Neural progenitor cell (in vitro differentiated cells): ENCODE results near the gene BCAN. TPM values are rescaled to one million over a fixed set of nuclear protein-coding genes. Genes with fewer than 3 reads are reported as not detected.

Experiments
- DNase-seq: peaks from one replicate; pipeline ENCODE4 v3.0.0-alpha.2; 2016; ENCODE audit warnings: low spot score
- H2AFZ ChIP-seq: fragments of 200-600 bp; sonication (generic); replicated peaks from 2 replicates; pipeline ENCODE4 v1.6.1; 2016; ENCODE audit warnings: antibody characterized with exemption
- H3F3A ChIP-seq: fragments of 200-600 bp; sonication (generic); 2 replicates; pipeline ENCODE4 v1.6.1; 2016; ENCODE audit warnings: antibody characterized with exemption, low read depth
- H3K27ac ChIP-seq: fragments of 200-600 bp; sonication (generic); 2 replicates; pipeline ENCODE4 v1.5.1; 2016; ENCODE audit warnings: mild to moderate bottlenecking
- H3K27me3 ChIP-seq: fragments of 200-600 bp; sonication (generic); 2 replicates; pipeline ENCODE4 v1.6.1; 2016; ENCODE audit warnings: mild to moderate bottlenecking, moderate library complexity
- H3K36me3 ChIP-seq: fragments of 200-600 bp; sonication (generic); 2 replicates; pipeline ENCODE4 v1.5.1; 2016
- H3K4me1 ChIP-seq: fragments of 200-600 bp; sonication (generic); 2 replicates; pipeline ENCODE4 v1.6.1; 2016; ENCODE audit warnings: mixed run types
- H3K4me2 ChIP-seq: fragments of 200-600 bp; sonication (generic); 2 replicates; pipeline ENCODE4 v1.6.1; 2016
- H3K4me3 ChIP-seq: fragments of 200-600 bp; sonication (generic); 2 replicates; pipeline ENCODE4 v1.5.1; 2016
- H3K79me2 ChIP-seq: fragments of 200-600 bp; sonication (generic); 2 replicates; pipeline ENCODE4 v1.6.1; 2016; ENCODE audit warnings: low read depth
- H3K9ac ChIP-seq: fragments of 200-600 bp; sonication (generic); 2 replicates; pipeline ENCODE4 v1.6.1; 2016
- H3K9me3 ChIP-seq: fragments of 200-600 bp; sonication (generic); 2 replicates; pipeline ENCODE4 v1.5.1; 2016; ENCODE audit warnings: low read depth
- H4K20me1 ChIP-seq: fragments of 200-600 bp; sonication (generic); 2 replicates; pipeline ENCODE4 v1.6.1; 2016; ENCODE audit warnings: low read depth
- H3K27ac Mint-ChIP-seq: 3 replicates; pipeline ENCODE4 v1.8.0; 2021; ENCODE audit warnings: mixed read lengths
- H3K27me3 Mint-ChIP-seq: 2 replicates; pipeline ENCODE4 v1.8.0; 2022; ENCODE audit warnings: low read depth, mild to moderate bottlenecking, inconsistent platforms, moderate library complexity, mixed read lengths; ENCODE audit not compliant: insufficient read depth
- H3K36me3 Mint-ChIP-seq: 3 replicates; pipeline ENCODE4 v1.8.0; 2021; ENCODE audit warnings: mixed read lengths
- H3K4me1 Mint-ChIP-seq: 3 replicates; pipeline ENCODE4 v1.8.0; 2021; ENCODE audit warnings: mixed read lengths
- H3K4me3 Mint-ChIP-seq: 3 replicates; pipeline ENCODE4 v1.8.0; 2021; ENCODE audit warnings: mild to moderate bottlenecking, moderate library complexity, mixed read lengths
- H3K9me3 Mint-ChIP-seq: 3 replicates; pipeline ENCODE4 v1.8.0; 2020; ENCODE audit warnings: mixed read lengths
- CTCF ChIP-seq: fragments of 200-600 bp; sonication (generic); IDR thresholded peaks from 2 replicates; pipeline ENCODE4 v1.5.1; 2017; ENCODE audit warnings: antibody characterized with exemption, mild to moderate bottlenecking
- EZH2 ChIP-seq: fragments of 200-600 bp; sonication (generic); IDR thresholded peaks from 2 replicates; pipeline ENCODE4 v1.6.1; 2017; ENCODE audit warnings: antibody characterized with exemption, mild to moderate bottlenecking, moderate library complexity
- EZH2phosphoT487 ChIP-seq: fragments of 200-600 bp; sonication (generic); IDR thresholded peaks from 2 replicates; pipeline ENCODE4 v1.6.1; 2017; ENCODE audit warnings: antibody characterized with exemption
- total RNA-seq: library from RNA; depleted of rRNA; stranded (reverse); fragments of >200 nt; gene quantifications from 2 replicates; pipeline ENCODE4 v1.2.3, GENCODE V29; 2015; ENCODE audit warnings: low replicate concordance

BCAN gene
- total RNA-seq, 1 donor from 2014 or later = not detected

- Histone ChIP-seq H3F3A (peaks cover 26% of the 10 kb centered on the region), H3K9ac (no peak overlapping the region), H3K27ac (no peak overlapping the region), H3K27me3 (peaks cover 100% of the 10 kb centered on the region), H2AFZ (no peak overlapping the region), H3K36me3 (no peaks in the 10 kb centered on the region), H4K20me1 (peaks cover 35% of the 10 kb centered on the region), H3K9me3 (no peaks in the 10 kb centered on the region), H3K4me2 (no peak overlapping the region), H3K79me2 (no peaks in the 10 kb centered on the region), H3K4me1 (peaks cover 6% of the 10 kb centered on the region), H3K4me3 (no peak overlapping the region)
- no peak overlapping the region for H3K27ac Mint-ChIP-seq
- H3K27me3 Mint-ChIP-seq = peaks cover 48% of the 10 kb centered on the region
- no peaks in the 10 kb centered on the region for H3K36me3 Mint-ChIP-seq
- peak overlapping the region; percentile 34 for H3K4me3 Mint-ChIP-seq
- DNase-seq = no peak
- no peak for TF ChIP-seq CTCF
- TF ChIP-seq EZH2phosphoT487 = no peak
- no peak for TF ChIP-seq EZH2
- no peaks in the 10 kb centered on the region for H3K9me3 Mint-ChIP-seq
- peaks cover 16% of the 10 kb centered on the region for H3K4me1 Mint-ChIP-seq
Observed at GRCh38 chr1:156645666-156646065, 3.7 kb downstream of the BCAN start.

- H3K4me3 Mint-ChIP-seq = no peak overlapping the region
- no peak for DNase-seq
- H3K9ac ChIP-seq = no peak overlapping the region
- H3K9me3 Mint-ChIP-seq = no peaks in the 10 kb centered on the region
- no peak overlapping the region for H3K27ac Mint-ChIP-seq
- no peak overlapping the region for H2AFZ ChIP-seq
- no peaks in the 10 kb centered on the region for H3K36me3 ChIP-seq
- H3K4me3 ChIP-seq = no peak overlapping the region
- H3K4me1 Mint-ChIP-seq = peaks cover 6% of the 10 kb centered on the region
- H3K4me1 ChIP-seq = no peaks in the 10 kb centered on the region
- TF ChIP-seq EZH2 = no peak
- no peak for TF ChIP-seq EZH2phosphoT487
- H3K27ac ChIP-seq = no peak overlapping the region
- H3F3A ChIP-seq = peaks cover 17% of the 10 kb centered on the region
- H4K20me1 ChIP-seq = peaks cover 34% of the 10 kb centered on the region
- peaks cover 100% of the 10 kb centered on the region for H3K27me3 ChIP-seq
- no peak overlapping the region for H3K4me2 ChIP-seq
- H3K36me3 Mint-ChIP-seq = no peaks in the 10 kb centered on the region
- no peaks in the 10 kb centered on the region for H3K79me2 ChIP-seq
- no peaks in the 10 kb centered on the region for H3K9me3 ChIP-seq
- peaks cover 40% of the 10 kb centered on the region for H3K27me3 Mint-ChIP-seq
Observed at GRCh38 chr1:156646738-156647211, 4.9 kb downstream of the BCAN start.

- Histone ChIP-seq H3K27me3 (peaks cover 100% of the 10 kb centered on the region), H3F3A (peaks cover 12% of the 10 kb centered on the region), H3K36me3 (no peaks in the 10 kb centered on the region), H3K27ac (no peak overlapping the region), H3K4me2 (no peak overlapping the region), H3K4me1 (no peaks in the 10 kb centered on the region), H3K4me3 (no peak overlapping the region), H4K20me1 (peaks cover 38% of the 10 kb centered on the region), H3K9ac (no peak overlapping the region), H3K9me3 (no peaks in the 10 kb centered on the region), H2AFZ (no peak overlapping the region), H3K79me2 (no peaks in the 10 kb centered on the region)
- H3K36me3 Mint-ChIP-seq = no peaks in the 10 kb centered on the region
- peaks cover 44% of the 10 kb centered on the region for H3K27me3 Mint-ChIP-seq
- no peak for TF ChIP-seq EZH2phosphoT487
- no peak for TF ChIP-seq CTCF
- no peak for TF ChIP-seq EZH2
- no peak overlapping the region for H3K27ac Mint-ChIP-seq
- H3K4me3 Mint-ChIP-seq = no peak overlapping the region
- no peaks in the 10 kb centered on the region for H3K9me3 Mint-ChIP-seq
- peaks cover 6% of the 10 kb centered on the region for H3K4me1 Mint-ChIP-seq
- DNase-seq = no peak
Observed at GRCh38 chr1:156647351-156647750, 5.4 kb downstream of the BCAN start.

- H3K4me1 Mint-ChIP-seq = no peaks in the 10 kb centered on the region
- H3K9me3 ChIP-seq = no peaks in the 10 kb centered on the region
- peaks cover 100% of the 10 kb centered on the region for H3K27me3 ChIP-seq
- no peak overlapping the region for H2AFZ ChIP-seq
- no peaks in the 10 kb centered on the region for H3K36me3 ChIP-seq
- H3K9ac ChIP-seq = no peak overlapping the region
- no peak for DNase-seq
- no peak overlapping the region for H3K4me2 ChIP-seq
- H3K4me3 Mint-ChIP-seq = no peak overlapping the region
- H3K79me2 ChIP-seq = no peaks in the 10 kb centered on the region
- no peak overlapping the region for H3K27ac ChIP-seq
- no peaks in the 10 kb centered on the region for H3K4me1 ChIP-seq
- no peaks in the 10 kb centered on the region for H3K36me3 Mint-ChIP-seq
- no peaks in the 10 kb centered on the region for H3K9me3 Mint-ChIP-seq
- H4K20me1 ChIP-seq = peaks cover 30% of the 10 kb centered on the region
- peaks cover 35% of the 10 kb centered on the region for H3K27me3 Mint-ChIP-seq
- H3F3A ChIP-seq = peaks cover under 1% of the 10 kb centered on the region
- H3K27ac Mint-ChIP-seq = peak overlapping the region; percentile 78
- no peak overlapping the region for H3K4me3 ChIP-seq
- no peak for TF ChIP-seq CTCF
- TF ChIP-seq EZH2phosphoT487 = no peak
- no peak for TF ChIP-seq EZH2
Observed at GRCh38 chr1:156648496-156648895, 6.6 kb downstream of the BCAN start.
